HL-60 (cell line): ENCODE results near the gene TMEM182.

Source experiments
- DNase-seq, 2 experiments: peaks; one replicate each; pipeline ENCODE4 v3.0.0-alpha.2; 2010 to 2020; ENCODE audit warnings: low read depth in 1 of 2, low spot score in 1 of 2
- H3K27ac ChIP-seq: fragments of 250-450 bp; sonication (Bioruptor Pico); replicated peaks from 2 replicates; pipeline ENCODE4 v1.5.1; 2020; ENCODE audit warnings: mild to moderate bottlenecking, moderate library complexity
- H3K27me3 ChIP-seq: fragments of 250-450 bp; sonication (Bioruptor Pico); 2 replicates; pipeline ENCODE4 v1.5.1; 2021; ENCODE audit warnings: mild to moderate bottlenecking, moderate library complexity; ENCODE audit not compliant: insufficient read depth, poor library complexity, severe bottlenecking
- H3K4me3 ChIP-seq: replicated peaks from 2 replicates; pipeline ENCODE4 v1.5.1; 2011; ENCODE audit warnings: mild to moderate bottlenecking, control low read depth, low read length; ENCODE audit not compliant: insufficient read depth
- CTCF ChIP-seq: IDR thresholded peaks from one replicate; pipeline ENCODE4 v1.5.1; 2011; ENCODE audit warnings: low read length, control low read depth, inconsistent platforms; ENCODE audit not compliant: insufficient read depth
- GABPA ChIP-seq: IDR thresholded peaks from 2 replicates; pipeline ENCODE4 v1.6.1; 2012; ENCODE audit warnings: low read depth
- POLR2AphosphoS5 ChIP-seq: IDR thresholded peaks from 2 replicates; pipeline ENCODE4 v1.6.1; 2012; ENCODE audit warnings: low read depth
- REST ChIP-seq: IDR thresholded peaks from 2 replicates; pipeline ENCODE4 v1.6.1; 2012; ENCODE audit warnings: low read depth; ENCODE audit not compliant: insufficient replicate concordance
- SPI1 ChIP-seq: IDR thresholded peaks from 2 replicates; pipeline ENCODE4 v1.6.1; 2012; ENCODE audit warnings: low read depth, mild to moderate bottlenecking, borderline replicate concordance
- long read RNA-seq: library from polyadenylated mRNA; unstranded; transcript quantifications from one replicate; pipeline ENCODE4 v2.0.0, GENCODE V29; 2020

TMEM182 gene
- long read RNA-seq, transcript TMEM182-202 (5 exons, 3,112 nt) = major isoform, 28 of 43 reads
- long read RNA-seq, partial matches to known transcripts = 1 of 43 reads
- long read RNA-seq, other reads (novel, unspliced or antisense) = 6 of 43 reads

- TF ChIP-seq REST (no peak), GABPA (no peak), SPI1 (no peak), CTCF (no peak), POLR2AphosphoS5 (no peak)
- Histone ChIP-seq H3K4me3 (no peak within 1 kb of the TSS), H3K27me3 (no peaks in the 10 kb centered on the region), H3K27ac (no peak within 1 kb of the TSS)
- no peak for DNase-seq
Measured at GRCh38 chr2:102761763-102762162, at the start of gene TMEM182. Gene TMEM182, plus strand, starts transcription at chr2:102762031. Its CDS starts 187 bp downstream, at chr2:102762218.

GRCh38 chr2:102717308-102718018 lies 44.4 kb upstream of the TMEM182 start:
- H3K27ac ChIP-seq = no peak overlapping the region
- DNase-seq = no peak
- no peak overlapping the region for H3K4me3 ChIP-seq
- no peaks in the 10 kb centered on the region for H3K27me3 ChIP-seq
- no peak for TF ChIP-seq REST
- TF ChIP-seq SPI1 = no peak
- no peak for TF ChIP-seq CTCF
- no peak for TF ChIP-seq POLR2AphosphoS5
- no peak for TF ChIP-seq GABPA

GRCh38 chr2:102718387-102719316 lies 43.2 kb upstream of the TMEM182 start:
- H3K27me3 ChIP-seq = no peaks in the 10 kb centered on the region
- DNase-seq = no peak
- H3K4me3 ChIP-seq = no peak overlapping the region
- H3K27ac ChIP-seq = no peak overlapping the region
- TF ChIP-seq REST = no peak
- no peak for TF ChIP-seq SPI1
- no peak for TF ChIP-seq GABPA
- no peak for TF ChIP-seq POLR2AphosphoS5
- TF ChIP-seq CTCF = no peak
